ENCODE measurements around the gene LMF1.
"Not testable (repeated sequence)": the region's sequence is repeated elsewhere in the genome, so short reads cannot be mapped to it uniquely, and the experiment has no call there.

Gene LMF1

GRCh38 chr16:883340-883739, 87.4 kb downstream of the LMF1 start:
- no peak for TF ChIP-seq TAF1 (IDR thresholded peaks at IDR 0.05; ENCODE audit: low read depth, low read length)
- TF ChIP-seq POLR2AphosphoS5 (IDR thresholded peaks at IDR 0.05; ENCODE audit: low read depth, low read length), result no peak
- TF ChIP-seq SPI1 (IDR thresholded peaks at IDR 0.05; ENCODE audit: low read depth, low read length), result no peak
- TF ChIP-seq PAX5 (IDR thresholded peaks at IDR 0.05; ENCODE audit: insufficient read depth, low read length, severe bottlenecking), result no peak
- no peak for TF ChIP-seq POU2F2 (IDR thresholded peaks at IDR 0.05; ENCODE audit: low read depth, low read length)
- TF ChIP-seq POLR2A (IDR thresholded peaks at IDR 0.05; ENCODE audit: low read depth, low read length), result no peak
- no peak for FAIRE-seq

GRCh38 chr16:882671-883070, 88.1 kb downstream of the LMF1 start:
- not testable (repeated sequence) for FAIRE-seq; DNase-seq (ENCODE audit: insufficient read length, low spot score)

More at GRCh38 chr16:883340-883739, 87.4 kb downstream of the LMF1 start:
- no peak for DNase-seq (ENCODE audit: insufficient read length, low spot score)

DNA sequence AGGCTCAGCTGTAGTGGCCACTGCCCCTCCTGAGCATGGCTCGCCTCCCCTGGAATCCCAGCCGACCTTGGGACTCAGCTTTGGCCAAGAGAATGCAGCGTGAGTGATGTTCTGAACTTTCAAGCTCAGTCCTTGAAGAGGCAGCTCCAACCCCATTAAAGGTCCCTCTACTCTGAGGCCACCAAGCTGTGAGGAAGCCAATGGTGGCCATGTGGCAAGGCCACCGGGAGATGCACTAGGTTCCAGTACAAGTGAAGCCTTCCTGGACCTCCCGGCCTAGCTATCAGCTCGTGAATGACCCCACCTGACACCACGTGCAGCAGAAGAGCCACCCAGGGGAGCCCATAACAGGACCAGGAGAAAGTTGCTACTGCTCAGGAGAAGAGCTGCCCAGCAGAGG, 88.5 kb downstream of the LMF1 start:
- TF ChIP-seq PAX5 (IDR thresholded peaks at IDR 0.05; ENCODE audit: insufficient read depth, low read length, severe bottlenecking) (no peak), SPI1 (IDR thresholded peaks at IDR 0.05; ENCODE audit: low read depth, low read length) (no peak), POU2F2 (IDR thresholded peaks at IDR 0.05; ENCODE audit: low read depth, low read length) (no peak), TAF1 (IDR thresholded peaks at IDR 0.05; ENCODE audit: low read depth, low read length) (no peak), POLR2AphosphoS5 (IDR thresholded peaks at IDR 0.05; ENCODE audit: low read depth, low read length) (no peak), POLR2A (IDR thresholded peaks at IDR 0.05; ENCODE audit: low read depth, low read length) (no peak)
- FAIRE-seq (no peak), DNase-seq (ENCODE audit: insufficient read length, low spot score) (no peak)

GRCh38 chr16:881219-882097, 89.3 kb downstream of the LMF1 start:
- no peak for TF ChIP-seq POLR2A (IDR thresholded peaks at IDR 0.05; ENCODE audit: low read depth, low read length)
- DNase-seq (ENCODE audit: insufficient read length, low spot score), result no peak
- FAIRE-seq, result no peak

DNA sequence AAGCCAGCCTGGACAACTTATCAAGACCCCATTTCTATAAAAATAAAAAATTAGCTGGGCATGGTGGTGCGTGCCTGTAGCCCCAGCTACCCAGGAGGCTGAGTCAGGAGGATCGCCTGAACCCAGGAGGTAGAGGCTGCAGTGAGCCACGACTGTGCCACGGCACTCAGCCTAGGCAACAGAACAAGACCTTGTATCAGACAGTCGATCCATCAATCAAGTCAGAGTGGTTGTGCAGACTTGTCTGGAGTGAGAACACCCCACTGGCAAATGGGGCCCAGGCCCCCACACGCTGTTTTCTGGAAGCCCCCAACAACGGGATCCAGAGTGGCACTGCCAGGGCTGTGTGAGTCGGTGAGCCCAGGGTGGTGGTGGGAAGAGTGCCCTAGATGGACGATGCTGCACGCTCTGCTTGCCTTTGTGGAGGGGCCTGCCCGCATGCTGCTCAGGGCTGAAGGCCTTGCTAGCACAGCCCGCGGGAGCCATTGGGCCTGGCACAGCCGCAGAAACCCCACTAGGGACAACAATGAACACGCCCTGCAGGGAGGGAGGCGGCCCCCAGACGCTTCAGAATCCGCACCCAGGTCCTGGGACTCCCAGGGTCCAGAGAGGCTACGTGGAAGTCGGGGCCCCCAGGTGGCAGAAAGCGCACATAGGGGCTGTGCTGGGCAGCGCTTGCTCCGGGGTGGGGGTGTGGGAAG, 90.2 kb downstream of the LMF1 start:
- DNase-seq (ENCODE audit: insufficient read length, low spot score) (no peak), FAIRE-seq (no peak)
- no peak for TF ChIP-seq PAX5 (IDR thresholded peaks at IDR 0.05; ENCODE audit: insufficient read depth, low read length, severe bottlenecking)
- TF ChIP-seq TAF1 (IDR thresholded peaks at IDR 0.05; ENCODE audit: low read depth, low read length), result no peak
- TF ChIP-seq POLR2AphosphoS5 (IDR thresholded peaks at IDR 0.05; ENCODE audit: low read depth, low read length), result no peak
- no peak for TF ChIP-seq POU2F2 (IDR thresholded peaks at IDR 0.05; ENCODE audit: low read depth, low read length)
- TF ChIP-seq SPI1 (IDR thresholded peaks at IDR 0.05; ENCODE audit: low read depth, low read length), result no peak
- no peak for TF ChIP-seq POLR2A (IDR thresholded peaks at IDR 0.05; ENCODE audit: low read depth, low read length)

GRCh38 chr16:879986-880385, 90.8 kb downstream of the LMF1 start:
- DNase-seq (ENCODE audit: insufficient read length, low spot score) (no peak), FAIRE-seq (no peak)
- TF ChIP-seq PAX5 (IDR thresholded peaks at IDR 0.05; ENCODE audit: insufficient read depth, low read length, severe bottlenecking) (no peak), POU2F2 (IDR thresholded peaks at IDR 0.05; ENCODE audit: low read depth, low read length) (no peak), POLR2A (IDR thresholded peaks at IDR 0.05; ENCODE audit: low read depth, low read length) (no peak), POLR2AphosphoS5 (IDR thresholded peaks at IDR 0.05; ENCODE audit: low read depth, low read length) (no peak), SPI1 (IDR thresholded peaks at IDR 0.05; ENCODE audit: low read depth, low read length) (no peak)

DNA sequence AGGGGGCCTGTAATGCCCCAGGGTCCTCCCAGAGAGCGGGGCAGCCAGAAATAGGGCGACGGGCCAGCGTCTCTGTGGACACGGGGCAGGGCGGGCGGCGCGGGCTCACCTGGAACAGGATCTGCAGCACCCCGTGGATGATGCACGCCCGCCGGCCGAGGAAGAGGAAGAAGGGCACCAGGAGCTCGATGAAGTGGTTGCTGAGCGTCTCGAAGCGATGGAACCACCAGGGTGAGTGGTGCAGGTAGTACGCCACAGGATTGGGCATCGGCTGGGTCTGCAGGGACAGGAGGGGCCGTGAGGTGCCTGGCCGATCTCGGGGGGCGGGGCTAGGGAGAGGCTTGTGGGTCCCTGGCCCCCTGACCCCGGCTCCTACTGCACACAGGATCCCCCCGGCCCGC, 91.3 kb downstream of the LMF1 start:
- DNase-seq (ENCODE audit: insufficient read length, low spot score) (no peak), FAIRE-seq (no peak)

DNA sequence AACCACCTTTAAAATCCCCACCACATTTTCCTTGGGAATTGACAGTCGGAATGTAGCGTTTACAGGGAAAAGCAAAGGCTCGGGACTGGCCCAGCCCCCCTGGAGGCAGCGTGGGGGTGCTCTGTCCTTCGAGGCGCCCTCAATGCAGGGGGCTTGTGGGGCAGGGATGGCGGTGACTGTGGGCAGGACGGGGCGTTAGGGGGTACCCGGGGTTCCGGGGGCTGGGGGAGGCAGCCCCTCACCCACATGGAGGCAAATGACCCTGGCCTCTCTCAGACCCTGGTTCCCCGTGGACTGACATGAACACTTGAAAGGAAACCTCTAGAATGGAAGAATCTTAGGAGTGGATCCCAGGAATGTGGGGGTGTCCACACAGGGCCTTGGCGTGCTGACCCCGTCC, 91.9 kb downstream of the LMF1 start:
- FAIRE-seq, result no peak
- no peak for DNase-seq (ENCODE audit: insufficient read length, low spot score)
- TF ChIP-seq POU2F2 (IDR thresholded peaks at IDR 0.05; ENCODE audit: low read depth, low read length) (no peak), SPI1 (IDR thresholded peaks at IDR 0.05; ENCODE audit: low read depth, low read length) (no peak), POLR2AphosphoS5 (IDR thresholded peaks at IDR 0.05; ENCODE audit: low read depth, low read length) (no peak), TAF1 (IDR thresholded peaks at IDR 0.05; ENCODE audit: low read depth, low read length) (no peak)

More for the DNA sequence above, 91.3 kb downstream of the LMF1 start:
- TF ChIP-seq POLR2A (IDR thresholded peaks at IDR 0.05; ENCODE audit: low read depth, low read length) (no peak), PAX5 (IDR thresholded peaks at IDR 0.05; ENCODE audit: insufficient read depth, low read length, severe bottlenecking) (no peak), SPI1 (IDR thresholded peaks at IDR 0.05; ENCODE audit: low read depth, low read length) (no peak), POLR2AphosphoS5 (IDR thresholded peaks at IDR 0.05; ENCODE audit: low read depth, low read length) (no peak), TAF1 (IDR thresholded peaks at IDR 0.05; ENCODE audit: low read depth, low read length) (no peak), POU2F2 (IDR thresholded peaks at IDR 0.05; ENCODE audit: low read depth, low read length) (no peak)

DNA sequence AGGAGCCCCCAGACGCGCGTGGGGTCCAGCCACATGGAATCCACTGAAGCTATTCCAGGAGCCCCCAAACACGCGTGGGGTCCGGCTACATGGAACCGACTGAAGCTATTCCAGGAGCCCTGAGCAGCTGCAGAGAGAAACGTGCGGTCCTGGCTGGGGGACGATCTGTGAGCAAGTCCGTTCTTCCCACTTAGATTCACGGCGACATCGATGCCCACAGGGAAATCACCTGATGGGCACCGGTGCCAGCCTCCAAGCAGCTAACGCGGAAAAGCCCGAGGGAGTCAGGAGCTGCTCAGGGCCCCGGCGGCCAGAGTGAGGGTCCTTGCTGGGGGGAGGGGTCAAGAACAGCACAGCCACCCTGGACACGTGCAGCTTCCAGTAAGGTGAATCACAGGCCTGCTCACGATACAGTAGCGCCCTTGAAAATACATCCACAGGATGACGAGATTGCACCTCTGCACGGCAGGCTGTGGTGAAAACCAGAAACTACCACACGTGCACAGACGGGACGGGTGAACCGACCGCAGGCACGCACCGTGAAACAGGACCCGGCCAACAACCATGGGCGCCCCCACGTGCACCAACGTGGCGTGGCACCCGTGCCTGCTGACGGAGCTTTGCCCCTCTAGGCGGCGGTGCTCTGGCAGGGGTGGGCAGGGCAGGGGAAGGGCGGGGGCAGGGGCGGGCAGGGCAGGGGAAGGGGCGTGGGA, 92.6 kb downstream of the LMF1 start:
- FAIRE-seq (no peak), DNase-seq (ENCODE audit: insufficient read length, low spot score) (no peak)
- TF ChIP-seq POLR2AphosphoS5 (IDR thresholded peaks at IDR 0.05; ENCODE audit: low read depth, low read length) (no peak), POLR2A (IDR thresholded peaks at IDR 0.05; ENCODE audit: low read depth, low read length) (no peak), SPI1 (IDR thresholded peaks at IDR 0.05; ENCODE audit: low read depth, low read length) (no peak), POU2F2 (IDR thresholded peaks at IDR 0.05; ENCODE audit: low read depth, low read length) (no peak), PAX5 (IDR thresholded peaks at IDR 0.05; ENCODE audit: insufficient read depth, low read length, severe bottlenecking) (no peak), TAF1 (IDR thresholded peaks at IDR 0.05; ENCODE audit: low read depth, low read length) (no peak)

Measured in GM12891 (cell line).